ENCODE measurements around the gene FAM177B. TPM values are rescaled to one million over a fixed set of nuclear protein-coding genes. Genes with fewer than 3 reads are reported as not detected.
"Not testable (repeated sequence)": the region's sequence is repeated elsewhere in the genome, so short reads cannot be mapped to it uniquely, and the experiment has no call there.

The FAM177B gene
- total and polyA plus RNA-seq, 4 donors, result 0.09 to 0.17 TPM; not detected in 2

- Histone ChIP-seq H3K9me3 (ENCODE audit: control insufficient read depth in 4 of 4, low read length in 3 of 4) (no peaks in the 10 kb centered on the region), H3K27ac (ENCODE audit: low read depth in 1 of 2, low read length in 2 of 2) (no peak overlapping the region), H3K4me3 (ENCODE audit: low read depth in 1 of 3, low read length in 3 of 3) (no peak overlapping the region), H3K9ac (ENCODE audit: low read depth in 1 of 2, low read length in 2 of 2) (no peak overlapping the region), H3K36me3 (ENCODE audit: control insufficient read depth in 4 of 4, insufficient read depth in 3 of 4, low read depth in 1 of 4, low read length in 3 of 4) (no peaks in the 10 kb centered on the region), H3K27me3 (ENCODE audit: control insufficient read depth in 4 of 4, insufficient read depth in 4 of 4, low read length in 3 of 4) (no peaks in the 10 kb centered on the region), H3K4me1 (ENCODE audit: control insufficient read depth in 4 of 4, insufficient read depth in 4 of 4, low read length in 3 of 4) (no peaks in the 10 kb centered on the region)
- WGBS, result 82% methylated on average over 10 of the region's 10 CpGs
- no peak for DNase-seq (ENCODE audit: low spot score)
- no peak for TF ChIP-seq ZBTB33 (IDR thresholded peaks at IDR 0.05)
- TF ChIP-seq RXRA (IDR thresholded peaks at IDR 0.05), result no peak
- no peak for TF ChIP-seq TAF1 (conservative IDR thresholded peaks at IDR 0.05)
- TF ChIP-seq MAX (IDR thresholded peaks at IDR 0.05), result no peak
Measured at GRCh38 chr1:222757646-222758268, 20.8 kb downstream of the FAM177B start.

GRCh38 chr1:222759451-222760035 is 22.5 kb downstream of the FAM177B start:
- H3K27me3 ChIP-seq (ENCODE audit: control insufficient read depth in 4 of 4, insufficient read depth in 4 of 4, low read length in 3 of 4), result no peaks in the 10 kb centered on the region
- no peaks in the 10 kb centered on the region for H3K36me3 ChIP-seq (ENCODE audit: control insufficient read depth in 4 of 4, insufficient read depth in 3 of 4, low read depth in 1 of 4, low read length in 3 of 4)
- H3K4me3 ChIP-seq (ENCODE audit: low read depth in 1 of 3, low read length in 3 of 3), result no peak overlapping the region
- no peak overlapping the region for H3K9ac ChIP-seq (ENCODE audit: low read depth in 1 of 2, low read length in 2 of 2)
- no peak for DNase-seq (ENCODE audit: low spot score)
- WGBS, result 88% methylated on average over 5 of the region's 5 CpGs
- no peaks in the 10 kb centered on the region for H3K4me1 ChIP-seq (ENCODE audit: control insufficient read depth in 4 of 4, insufficient read depth in 4 of 4, low read length in 3 of 4)
- TF ChIP-seq SP1 (IDR thresholded peaks at IDR 0.05), result no peak
- TF ChIP-seq HNF4G (IDR thresholded peaks at IDR 0.05), result no peak
- no peak for TF ChIP-seq RAD21 (IDR thresholded peaks at IDR 0.05)
- no peak for TF ChIP-seq TAF1 (conservative IDR thresholded peaks at IDR 0.05)
- TF ChIP-seq HNF4A (conservative IDR thresholded peaks at IDR 0.05), result no peak
- H3K27ac ChIP-seq (ENCODE audit: low read depth in 1 of 2, low read length in 2 of 2), result no peak overlapping the region
- H3K9me3 ChIP-seq (ENCODE audit: control insufficient read depth in 4 of 4, low read length in 3 of 4), result no peaks in the 10 kb centered on the region

- TF ChIP-seq TAF1 (conservative IDR thresholded peaks at IDR 0.05) (no peak), RXRA (IDR thresholded peaks at IDR 0.05) (no peak), ZBTB33 (IDR thresholded peaks at IDR 0.05) (no peak), NR2F2 (IDR thresholded peaks at IDR 0.05) (no peak), SP1 (IDR thresholded peaks at IDR 0.05) (no peak), RAD21 (IDR thresholded peaks at IDR 0.05) (no peak), ATF3 (IDR thresholded peaks at IDR 0.05) (no peak), FOXA2 (IDR thresholded peaks at IDR 0.05) (no peak), GABPA (IDR thresholded peaks at IDR 0.05 in 1 of 2, conservative IDR thresholded peaks at IDR 0.05 in 1 of 2) (no peak), HNF4A (conservative IDR thresholded peaks at IDR 0.05) (no peak), REST (IDR thresholded peaks at IDR 0.05) (no peak), YY1 (IDR thresholded peaks at IDR 0.05) (no peak), JUND (IDR thresholded peaks at IDR 0.05) (no peak), FOXA1 (IDR thresholded peaks at IDR 0.05) (no peak)
- no peak for DNase-seq (ENCODE audit: low spot score)
- H3K9me3 ChIP-seq (ENCODE audit: control insufficient read depth in 4 of 4, low read length in 3 of 4), result no peaks in the 10 kb centered on the region
- no peaks in the 10 kb centered on the region for H3K4me1 ChIP-seq (ENCODE audit: control insufficient read depth in 4 of 4, insufficient read depth in 4 of 4, low read length in 3 of 4)
- H3K36me3 ChIP-seq (ENCODE audit: control insufficient read depth in 4 of 4, insufficient read depth in 3 of 4, low read depth in 1 of 4, low read length in 3 of 4), result no peaks in the 10 kb centered on the region
- 73% methylated on average over 1 of the region's 1 CpG for WGBS
- H3K27me3 ChIP-seq (ENCODE audit: control insufficient read depth in 4 of 4, insufficient read depth in 4 of 4, low read length in 3 of 4), result no peaks in the 10 kb centered on the region
- H3K9ac ChIP-seq (ENCODE audit: low read depth in 1 of 2, low read length in 2 of 2), result no peak overlapping the region
- no peak overlapping the region for H3K4me3 ChIP-seq (ENCODE audit: low read depth in 1 of 3, low read length in 3 of 3)
- no peak overlapping the region for H3K27ac ChIP-seq (ENCODE audit: low read depth in 1 of 2, low read length in 2 of 2)
Measured at GRCh38 chr1:222761083-222761482, 24.1 kb downstream of the FAM177B start.

- H3K27ac ChIP-seq (ENCODE audit: low read depth in 1 of 2, low read length in 2 of 2); H3K4me1 ChIP-seq (ENCODE audit: control insufficient read depth in 4 of 4, insufficient read depth in 4 of 4, low read length in 3 of 4); H3K27me3 ChIP-seq (ENCODE audit: control insufficient read depth in 4 of 4, insufficient read depth in 4 of 4, low read length in 3 of 4); H3K36me3 ChIP-seq (ENCODE audit: control insufficient read depth in 4 of 4, insufficient read depth in 3 of 4, low read depth in 1 of 4, low read length in 3 of 4); H3K9ac ChIP-seq (ENCODE audit: low read depth in 1 of 2, low read length in 2 of 2); H3K9me3 ChIP-seq (ENCODE audit: control insufficient read depth in 4 of 4, low read length in 3 of 4); DNase-seq (ENCODE audit: low spot score); H3K4me3 ChIP-seq (ENCODE audit: low read depth in 1 of 3, low read length in 3 of 3): not testable (repeated sequence)
- 85% methylated on average over 4 of the region's 4 CpGs for WGBS
Measured at GRCh38 chr1:222762178-222762577, 25.2 kb downstream of the FAM177B start.

Data from liver (tissue), 9 donors.